DOHH2 (cell line): Measurements from ENCODE around the gene CD9.

Source experiments
- H3F3A ChIP-seq: fragments of 200-600 bp; sonication (generic), shearing (Covaris generic); 2 replicates; pipeline ENCODE4 v1.6.0; 2016; ENCODE audit warnings: antibody characterized with exemption, mild to moderate bottlenecking; ENCODE audit not compliant: control insufficient read depth, insufficient read depth
- H3K27ac ChIP-seq: fragments of 200-600 bp; sonication (generic); 2 replicates; pipeline ENCODE4 v1.5.1; 2014; ENCODE audit warnings: low read depth, mild to moderate bottlenecking, low read length, moderate library complexity
- H3K27me3 ChIP-seq: fragments of 200-600 bp; sonication (generic); 2 replicates; pipeline ENCODE4 v1.6.1; 2014; ENCODE audit warnings: mild to moderate bottlenecking, low read length, mixed read lengths; ENCODE audit not compliant: control insufficient read depth
- H3K36me3 ChIP-seq: fragments of 200-600 bp; sonication (generic); 2 replicates; pipeline ENCODE4 v1.6.1; 2014; ENCODE audit warnings: mild to moderate bottlenecking, low read length, moderate library complexity, mixed read lengths; ENCODE audit not compliant: control insufficient read depth
- H3K4me1 ChIP-seq: fragments of 200-600 bp; sonication (generic); 2 replicates; pipeline ENCODE4 v1.6.1; 2014; ENCODE audit warnings: mild to moderate bottlenecking, low read length, mixed read lengths; ENCODE audit not compliant: control insufficient read depth
- H3K4me2 ChIP-seq: fragments of 200-600 bp; sonication (generic); 2 replicates; pipeline ENCODE4 v1.6.0; 2014; ENCODE audit warnings: mild to moderate bottlenecking, low read length, moderate library complexity
- H3K4me3 ChIP-seq: fragments of 200-600 bp; sonication (generic); 2 replicates; pipeline ENCODE4 v1.5.1; 2014; ENCODE audit warnings: mild to moderate bottlenecking, low read length, mixed read lengths
- H3K79me2 ChIP-seq: fragments of 200-600 bp; sonication (generic); 2 replicates; pipeline ENCODE4 v1.6.1; 2014; ENCODE audit warnings: mild to moderate bottlenecking, low read length, mixed read lengths; ENCODE audit not compliant: control insufficient read depth
- H3K9me2 ChIP-seq: fragments of 200-600 bp; sonication (generic); replicated peaks from 2 replicates; pipeline ENCODE4 v1.6.1; 2014; ENCODE audit warnings: mild to moderate bottlenecking, low read length, mixed read lengths; ENCODE audit not compliant: control insufficient read depth
- H3K9me3 ChIP-seq: fragments of 200-600 bp; sonication (generic); 2 replicates; pipeline ENCODE4 v1.6.1; 2014; ENCODE audit warnings: antibody characterized with exemption, low read length, mixed read lengths; ENCODE audit not compliant: control insufficient read depth, insufficient read depth
- H4K20me1 ChIP-seq: fragments of 200-600 bp; sonication (generic); 2 replicates; pipeline ENCODE4 v1.6.0; 2014; ENCODE audit warnings: low read depth, mild to moderate bottlenecking, antibody characterized with exemption, low read length, moderate library complexity; ENCODE audit not compliant: control insufficient read depth, insufficient read depth
- EZH2phosphoT487 ChIP-seq: fragments of 200-600 bp; sonication (generic); IDR thresholded peaks from 2 replicates; pipeline ENCODE4 v1.6.1; 2017; ENCODE audit warnings: borderline replicate concordance, mild to moderate bottlenecking, antibody characterized with exemption, low read length, moderate library complexity, mixed read lengths
- TF ChIP-seq, protein P1 (sequence below): fragments of 200-600 bp; sonication (generic); IDR thresholded peaks from one replicate; pipeline ENCODE4 v1.5.1; 2014; ENCODE audit warnings: antibody characterized with exemption, mild to moderate bottlenecking, low read depth, low read length; ENCODE audit not compliant: poor library complexity, severe bottlenecking

CD9 gene

DNA sequence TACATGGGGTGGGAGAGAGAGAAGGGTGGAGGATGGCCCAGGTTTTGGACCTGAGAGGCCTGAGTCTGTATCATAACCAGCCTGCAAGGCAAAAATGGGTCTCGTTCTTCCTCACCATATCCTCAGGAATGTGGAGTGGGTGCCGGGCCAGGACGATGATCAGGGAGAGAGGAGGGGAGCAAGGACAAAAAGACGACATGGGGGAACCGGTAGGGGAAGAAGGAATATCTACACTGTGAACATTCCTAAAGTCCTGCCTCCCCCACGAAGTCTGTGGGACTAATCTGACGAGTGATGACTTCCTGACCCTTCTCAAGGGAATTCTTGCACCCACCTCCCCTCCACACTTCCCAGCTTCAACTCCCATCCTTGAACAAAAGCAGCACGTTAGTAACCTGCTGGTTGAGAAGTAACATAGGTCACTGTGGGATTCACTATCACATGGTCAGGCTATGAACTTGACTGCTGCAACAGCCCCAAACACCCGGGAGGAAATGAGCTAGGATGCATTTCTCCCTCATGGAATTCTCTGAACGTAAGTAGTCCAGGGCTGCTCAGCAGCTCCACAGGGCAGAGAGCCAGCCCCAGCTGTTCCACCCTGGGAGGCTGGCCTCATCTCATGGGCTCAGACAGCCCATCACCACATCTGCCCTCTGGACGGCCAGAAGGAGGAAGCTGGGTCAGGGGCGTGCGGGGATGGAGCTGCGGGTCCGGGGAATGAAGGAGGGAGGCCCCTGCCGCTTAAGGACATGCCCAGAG, 38.9 kb upstream of the CD9 start:
- no peaks in the 10 kb centered on the region for H3K4me1 ChIP-seq
- no peaks in the 10 kb centered on the region for H3K9me2 ChIP-seq
- no peaks in the 10 kb centered on the region for H3K27me3 ChIP-seq
- H3K79me2 ChIP-seq, result no peaks in the 10 kb centered on the region
- no peak overlapping the region for H3K27ac ChIP-seq
- no peaks in the 10 kb centered on the region for H4K20me1 ChIP-seq
- H3K9me3 ChIP-seq, result no peaks in the 10 kb centered on the region
- no peaks in the 10 kb centered on the region for H3F3A ChIP-seq
- TF ChIP-seq, protein P1, sequence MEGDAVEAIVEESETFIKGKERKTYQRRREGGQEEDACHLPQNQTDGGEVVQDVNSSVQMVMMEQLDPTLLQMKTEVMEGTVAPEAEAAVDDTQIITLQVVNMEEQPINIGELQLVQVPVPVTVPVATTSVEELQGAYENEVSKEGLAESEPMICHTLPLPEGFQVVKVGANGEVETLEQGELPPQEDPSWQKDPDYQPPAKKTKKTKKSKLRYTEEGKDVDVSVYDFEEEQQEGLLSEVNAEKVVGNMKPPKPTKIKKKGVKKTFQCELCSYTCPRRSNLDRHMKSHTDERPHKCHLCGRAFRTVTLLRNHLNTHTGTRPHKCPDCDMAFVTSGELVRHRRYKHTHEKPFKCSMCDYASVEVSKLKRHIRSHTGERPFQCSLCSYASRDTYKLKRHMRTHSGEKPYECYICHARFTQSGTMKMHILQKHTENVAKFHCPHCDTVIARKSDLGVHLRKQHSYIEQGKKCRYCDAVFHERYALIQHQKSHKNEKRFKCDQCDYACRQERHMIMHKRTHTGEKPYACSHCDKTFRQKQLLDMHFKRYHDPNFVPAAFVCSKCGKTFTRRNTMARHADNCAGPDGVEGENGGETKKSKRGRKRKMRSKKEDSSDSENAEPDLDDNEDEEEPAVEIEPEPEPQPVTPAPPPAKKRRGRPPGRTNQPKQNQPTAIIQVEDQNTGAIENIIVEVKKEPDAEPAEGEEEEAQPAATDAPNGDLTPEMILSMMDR, result no peak
- no peak for TF ChIP-seq EZH2phosphoT487
- H3K4me2 ChIP-seq, result no peak overlapping the region
- H3K4me3 ChIP-seq, result no peak overlapping the region
- H3K36me3 ChIP-seq, result no peaks in the 10 kb centered on the region

DNA sequence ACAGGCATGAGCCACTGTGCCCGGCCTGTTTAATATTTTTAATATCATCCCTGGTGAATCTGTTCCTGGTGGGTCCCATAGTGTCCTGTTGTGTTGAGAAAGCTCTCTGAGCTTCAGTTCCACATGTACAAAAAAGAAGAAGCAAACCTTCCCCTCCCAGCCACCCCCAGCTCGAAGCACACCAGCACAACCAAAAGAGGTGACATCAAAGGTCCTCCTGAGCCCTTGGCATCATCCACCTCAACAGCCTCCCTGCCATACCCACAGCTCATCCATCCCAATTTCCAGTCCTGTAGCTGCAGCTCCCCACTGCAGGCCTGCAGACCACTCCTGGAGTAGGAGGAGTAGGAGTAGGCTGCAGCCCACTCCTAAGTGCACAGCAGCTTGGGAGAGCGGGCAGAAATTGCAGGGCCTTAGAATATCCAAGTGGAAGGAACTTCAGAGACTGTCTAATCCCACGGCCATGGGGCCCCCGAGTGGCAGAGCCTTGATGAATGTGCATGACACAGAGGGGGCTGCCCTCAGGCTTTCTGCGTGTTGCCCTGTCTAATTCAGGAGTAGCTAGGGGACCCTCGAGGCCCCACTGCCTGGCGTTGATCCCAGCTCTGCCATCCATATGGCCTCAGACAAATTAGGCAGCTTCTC, 36.7 kb upstream of the CD9 start:
- H3K4me1 ChIP-seq, result peaks cover 15% of the 10 kb centered on the region
- no peaks in the 10 kb centered on the region for H3K9me3 ChIP-seq
- H3K4me3 ChIP-seq, result no peak overlapping the region
- H4K20me1 ChIP-seq, result no peaks in the 10 kb centered on the region
- H3K27me3 ChIP-seq, result peaks cover 5% of the 10 kb centered on the region; the same call in 1 of the 2 replicates
- H3K9me2 ChIP-seq, result no peaks in the 10 kb centered on the region
- TF ChIP-seq, protein P1, result no peak
- TF ChIP-seq EZH2phosphoT487, result no peak
- no peak overlapping the region for H3K4me2 ChIP-seq
- no peaks in the 10 kb centered on the region for H3K36me3 ChIP-seq
- no peak overlapping the region for H3K27ac ChIP-seq
- H3F3A ChIP-seq, result no peaks in the 10 kb centered on the region
- H3K79me2 ChIP-seq, result no peaks in the 10 kb centered on the region

DNA sequence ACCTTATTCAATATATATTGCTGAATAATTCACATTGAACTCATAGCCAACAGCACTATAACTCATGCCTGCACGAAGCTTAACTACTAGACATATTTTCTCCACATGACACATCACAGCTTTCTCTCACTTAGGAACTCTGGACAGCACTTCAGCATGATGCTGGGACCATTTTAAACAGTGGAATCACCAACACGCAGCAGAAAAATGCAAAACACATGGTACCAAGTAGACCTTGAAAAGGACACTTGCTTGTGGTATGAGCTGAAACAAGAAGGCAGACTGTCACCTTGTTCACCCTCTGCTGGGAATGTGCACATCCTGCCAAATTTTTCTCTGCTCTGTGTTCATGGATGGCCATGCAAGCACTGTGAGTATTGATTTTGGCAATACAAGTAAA, 34.8 kb upstream of the CD9 start:
- no peak for TF ChIP-seq EZH2phosphoT487
- TF ChIP-seq, protein P1, result no peak
- Histone ChIP-seq H3K79me2 (no peaks in the 10 kb centered on the region), H3K9me3 (no peaks in the 10 kb centered on the region), H3K4me3 (no peak overlapping the region), H3K9me2 (no peaks in the 10 kb centered on the region), H3K4me1 (peaks cover 15% of the 10 kb centered on the region), H3F3A (no peaks in the 10 kb centered on the region), H3K27ac (no peak overlapping the region), H3K27me3 (peaks cover 6% of the 10 kb centered on the region; the same call in 1 of the 2 replicates), H3K36me3 (no peaks in the 10 kb centered on the region), H3K4me2 (no peak overlapping the region), H4K20me1 (no peaks in the 10 kb centered on the region)
